G401 (cell line): ENCODE measurements around the gene ILF3. TPM values are rescaled to one million over a fixed set of nuclear protein-coding genes. Genes with fewer than 3 reads are reported as not detected.

ENCODE experiments used
- DNase-seq: peaks from one replicate; pipeline ENCODE4 v3.0.0-alpha.2; 2015; ENCODE audit warnings: low spot score
- in situ Hi-C: cut with HindIII; loops from 2 replicates; pipeline ENCODE4 v1.10.0; 2016; ENCODE audit warnings: low sequenced_read_pairs, mixed read lengths
- total RNA-seq: library from RNA; depleted of rRNA; stranded (reverse); fragments of >200 nt; shearing (Covaris generic); gene quantifications from 2 replicates; pipeline ENCODE4 v1.2.3, GENCODE V29; 2014; rRNA removed

Gene ILF3
- total RNA-seq, result 363 and 464 TPM in 2 replicates

DNA sequence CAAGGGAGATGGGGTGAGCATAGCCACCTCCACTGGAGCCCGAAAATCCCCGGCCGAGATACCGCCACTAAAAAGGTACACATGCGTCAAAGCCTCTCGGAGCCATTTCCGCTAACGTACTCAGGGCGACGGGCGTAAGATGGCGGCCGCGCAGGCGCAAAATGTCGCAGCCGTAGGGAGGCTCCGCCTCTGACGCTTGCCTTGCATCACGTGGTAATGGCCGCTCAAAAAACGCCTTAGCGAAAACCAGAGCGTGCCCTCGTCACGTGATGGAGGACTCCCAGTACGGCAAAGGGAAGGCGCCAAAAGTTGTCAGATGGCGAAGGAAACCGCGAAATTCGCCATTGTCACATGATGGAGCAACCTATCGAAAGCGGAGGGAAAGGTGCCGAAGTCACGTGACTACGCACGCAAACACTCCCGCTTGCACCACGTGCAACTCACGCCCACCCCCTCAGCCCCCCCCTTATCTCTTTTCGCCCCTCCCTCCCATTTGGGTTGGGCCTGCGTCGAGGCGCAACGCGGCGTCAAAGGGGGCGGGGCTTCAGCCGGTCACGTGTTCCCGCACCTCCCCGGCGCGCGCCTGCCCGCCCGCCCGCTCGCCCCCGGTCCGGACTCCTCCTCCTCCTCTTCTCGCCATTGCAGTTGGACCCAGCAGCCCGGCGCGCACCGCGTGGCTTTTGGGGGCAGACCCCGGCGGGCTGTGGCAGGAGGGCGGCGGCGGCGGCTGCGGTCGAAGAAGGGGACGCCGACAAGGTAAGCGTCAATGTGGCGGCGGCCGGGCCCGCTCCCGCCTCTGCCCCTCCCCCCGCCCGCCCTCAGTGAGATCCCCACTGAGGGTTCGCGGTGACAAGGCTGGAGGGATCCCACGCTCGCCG lies at the start of gene ILF3:
Gene ILF3 (plus strand): TSS at position 615 of the 878 bp plus-strand sequence. CDS start 16,260 bp downstream, outside the sequence.
- in situ Hi-C loops, result no loop called here
- peak; percentile 100 for DNase-seq

DNA sequence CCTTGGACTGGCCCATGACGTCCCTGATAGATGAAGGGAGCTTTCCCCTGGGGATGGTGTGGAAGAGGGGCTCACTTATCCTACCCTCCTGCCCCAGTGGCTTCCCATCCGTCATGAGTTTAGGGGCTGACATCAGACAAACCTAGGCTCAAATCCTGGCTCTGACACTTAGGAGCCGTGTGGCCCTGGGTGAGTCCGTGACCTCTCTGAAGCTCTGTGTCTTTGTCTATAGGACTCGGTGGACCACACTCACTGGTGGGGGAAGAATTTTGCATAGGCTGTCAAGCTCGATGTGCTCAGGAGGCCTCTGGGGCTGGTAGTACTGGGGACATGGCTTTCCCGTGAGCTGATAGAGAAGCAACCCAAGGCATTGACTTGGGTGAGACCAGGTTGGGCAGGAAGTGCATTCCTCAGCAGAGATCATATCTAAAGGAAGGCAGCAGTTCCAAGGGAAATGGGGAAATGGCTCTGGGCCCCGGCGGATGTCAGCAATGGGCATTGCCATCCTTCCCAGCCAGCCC lies 49.6 kb upstream of the ILF3 start:
- in situ Hi-C loops, result no loop called here

DNA sequence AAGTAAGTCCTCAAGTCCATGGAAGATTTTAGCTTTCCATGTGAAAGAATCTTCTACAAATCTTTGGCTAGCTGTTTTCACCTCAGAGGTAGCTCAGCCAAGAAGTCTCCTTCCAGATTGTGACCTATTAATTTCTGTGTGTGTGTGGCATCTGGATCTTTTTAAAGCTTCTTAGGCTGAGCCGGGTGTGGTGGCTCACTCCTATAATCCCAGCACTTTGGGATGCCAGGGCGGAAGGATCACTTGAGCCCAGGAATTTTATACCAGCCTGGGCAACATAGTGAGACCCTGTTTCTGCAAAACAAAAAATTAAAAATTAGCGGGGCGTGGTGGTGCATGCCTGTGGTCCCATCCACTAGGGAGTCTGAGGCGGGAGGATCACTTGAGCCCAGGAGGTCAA lies 42.2 kb upstream of the ILF3 start:
- peak; percentile 26 for DNase-seq
- in situ Hi-C loops, result no loop called here

More for the DNA sequence above, 49.6 kb upstream of the ILF3 start:
- no peak for DNase-seq

DNA sequence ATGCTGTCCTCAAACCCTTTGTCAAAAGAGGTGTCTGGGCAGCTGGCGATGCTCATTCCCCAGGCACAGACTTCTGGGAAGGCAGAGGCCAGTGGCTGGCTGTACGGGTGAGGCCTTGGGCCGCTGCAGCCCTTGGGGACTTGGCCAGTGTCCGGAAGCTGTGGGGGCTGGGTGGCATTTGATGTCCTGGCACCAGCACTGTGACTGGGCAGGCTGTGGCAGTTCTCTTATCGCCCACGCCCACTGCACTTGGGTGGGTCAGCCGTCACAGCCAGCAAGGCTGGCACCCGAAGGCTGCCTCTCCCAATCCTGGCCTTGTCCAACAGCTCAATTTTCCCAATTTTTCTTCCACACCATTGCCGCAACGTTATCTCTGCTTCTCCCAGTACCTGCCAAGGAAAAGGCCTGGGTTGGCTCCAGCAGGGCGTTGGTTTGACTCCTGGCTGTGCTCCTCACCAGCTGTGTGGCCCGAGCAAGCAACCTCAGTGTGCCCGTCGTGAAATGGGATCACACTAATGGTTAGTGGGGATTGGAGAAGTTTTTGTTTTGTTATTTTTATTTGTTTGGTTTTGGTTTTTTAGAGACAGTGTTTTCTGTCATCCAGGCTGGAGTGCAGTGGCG lies 41.5 kb upstream of the ILF3 start:
- in situ Hi-C loops, result no loop called here
- DNase-seq, result peak; percentile 17

DNA sequence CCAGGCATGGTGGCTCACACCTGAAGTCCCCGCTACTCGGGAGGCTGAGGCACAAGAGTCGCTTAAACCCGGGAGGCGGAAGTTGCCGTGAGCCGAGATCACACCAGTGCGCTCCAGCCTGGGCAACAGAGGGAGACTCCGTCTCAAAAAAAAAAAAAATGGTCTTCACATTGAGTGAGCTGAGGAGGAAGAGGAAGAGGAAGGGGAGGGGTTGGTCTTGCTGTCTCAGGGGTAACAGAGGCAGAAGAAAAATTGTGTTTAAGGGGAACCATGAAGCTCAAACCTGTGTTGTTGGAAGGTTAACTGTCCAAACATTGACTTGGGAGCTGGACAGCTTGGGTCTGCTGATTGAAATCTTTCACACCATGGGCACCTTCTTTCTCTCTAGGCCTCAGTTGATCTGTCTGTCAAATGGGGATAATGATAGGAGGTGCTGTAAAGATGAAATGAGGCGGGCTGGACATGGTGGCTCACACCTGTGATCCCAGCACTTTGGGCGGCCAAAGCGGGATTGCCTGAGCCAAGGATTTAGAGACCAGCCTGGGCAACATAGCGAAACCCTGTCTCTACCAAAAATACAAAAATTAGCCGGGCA lies 38.6 kb upstream of the ILF3 start:
- in situ Hi-C loops, result no loop called here
- no peak for DNase-seq

DNA sequence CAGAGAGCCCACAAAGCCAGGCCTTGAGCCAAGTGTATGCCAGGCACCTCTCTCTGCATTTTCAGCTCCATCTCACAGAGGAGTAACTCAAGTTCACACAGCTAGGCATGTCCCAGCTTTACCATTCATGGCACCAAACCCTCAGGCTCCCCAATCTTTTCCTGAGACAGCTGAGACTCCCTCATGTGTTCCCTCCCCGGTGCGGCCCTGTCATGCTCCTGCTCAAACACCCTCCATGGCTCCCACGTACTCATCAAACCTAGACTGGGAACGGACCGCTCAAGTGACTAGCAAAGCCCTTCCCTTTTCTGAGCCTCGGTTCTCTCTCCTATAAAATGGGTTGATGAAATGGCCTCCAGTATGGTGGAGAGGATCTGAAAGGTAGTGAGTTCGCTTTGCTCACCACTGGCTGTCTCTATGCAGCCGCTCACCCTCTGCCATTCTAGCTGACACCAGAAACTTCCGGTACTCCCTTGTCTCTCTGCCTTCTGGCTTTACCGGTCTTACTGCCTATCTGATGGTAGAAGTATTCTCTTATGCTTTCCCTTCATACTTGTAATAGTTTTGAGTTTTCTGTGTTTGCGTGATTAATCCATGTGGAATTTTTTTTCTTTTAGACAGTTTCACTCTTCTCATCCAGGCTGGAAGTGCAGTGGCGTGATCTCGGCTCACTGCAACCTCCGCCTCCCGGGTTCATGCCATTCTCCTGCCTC lies 36.6 kb upstream of the ILF3 start:
- DNase-seq, result no peak
- in situ Hi-C loops, result no loop called here

DNA sequence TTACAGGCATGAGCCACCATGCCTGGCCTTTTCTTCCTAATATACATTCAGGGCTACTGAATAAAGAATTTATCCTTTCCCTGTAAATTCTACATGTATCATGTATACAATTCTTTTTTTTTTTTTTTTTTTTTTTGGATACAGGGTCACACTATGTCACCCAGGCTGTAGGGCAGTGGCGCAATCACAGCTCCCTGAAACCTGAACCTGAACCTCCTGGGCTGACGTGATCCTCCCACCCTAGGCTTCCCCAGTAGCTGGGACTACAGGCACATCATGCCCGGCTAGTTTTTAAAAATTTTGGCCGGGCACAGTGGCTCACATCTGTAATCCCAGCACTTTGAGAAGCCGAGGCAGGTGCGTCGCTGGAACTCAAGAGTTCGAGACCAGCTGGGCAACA lies 35.3 kb upstream of the ILF3 start:
- DNase-seq, result no peak
- in situ Hi-C loops, result no loop called here

GRCh38 chr19:10620786-10621185 lies 33.4 kb upstream of the ILF3 start:
- no peak for DNase-seq
- in situ Hi-C loops, result no loop called here

DNA sequence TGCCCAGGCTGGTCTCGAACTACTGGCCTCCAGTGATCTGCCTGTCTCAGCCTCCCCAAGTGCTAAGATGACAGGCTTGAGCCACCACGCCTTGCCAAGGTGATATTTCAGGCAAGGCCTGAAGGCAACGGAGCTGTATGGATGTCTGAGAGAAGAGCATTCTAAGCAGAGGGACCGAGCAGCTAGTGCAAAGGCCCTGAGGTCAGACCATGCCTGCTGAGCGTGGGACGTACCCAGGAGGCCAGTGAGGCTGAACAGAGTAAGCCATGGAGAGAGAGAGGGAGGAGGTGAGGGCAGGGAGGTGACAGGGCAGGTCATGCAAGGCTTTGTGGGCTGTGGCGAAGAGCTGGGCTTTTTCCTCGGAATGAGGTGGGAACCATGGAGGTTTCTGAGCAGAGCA lies 32.2 kb upstream of the ILF3 start:
- in situ Hi-C loops, result no loop called here
- DNase-seq, result no peak

DNA sequence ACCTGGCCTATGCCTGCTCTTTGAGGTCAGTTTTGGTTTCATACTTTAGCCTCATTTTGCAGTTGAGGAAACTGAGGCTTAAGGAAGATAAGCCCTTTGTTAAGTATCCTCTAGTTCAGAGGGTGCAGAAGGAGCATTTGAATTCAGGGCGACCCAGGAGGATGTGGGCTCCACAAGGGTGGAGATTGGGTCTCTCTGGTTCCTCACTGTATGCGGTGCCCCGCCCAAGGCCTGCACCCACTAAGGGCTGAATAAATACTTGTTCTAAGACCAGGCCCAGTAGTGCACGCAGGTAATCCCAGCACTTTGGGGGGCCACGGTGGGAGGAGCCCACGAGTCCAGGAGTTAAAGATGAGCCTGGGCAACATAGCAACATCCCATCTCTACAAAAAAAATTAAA lies 29.6 kb upstream of the ILF3 start:
- DNase-seq, result no peak
- in situ Hi-C loops, result no loop called here

DNA sequence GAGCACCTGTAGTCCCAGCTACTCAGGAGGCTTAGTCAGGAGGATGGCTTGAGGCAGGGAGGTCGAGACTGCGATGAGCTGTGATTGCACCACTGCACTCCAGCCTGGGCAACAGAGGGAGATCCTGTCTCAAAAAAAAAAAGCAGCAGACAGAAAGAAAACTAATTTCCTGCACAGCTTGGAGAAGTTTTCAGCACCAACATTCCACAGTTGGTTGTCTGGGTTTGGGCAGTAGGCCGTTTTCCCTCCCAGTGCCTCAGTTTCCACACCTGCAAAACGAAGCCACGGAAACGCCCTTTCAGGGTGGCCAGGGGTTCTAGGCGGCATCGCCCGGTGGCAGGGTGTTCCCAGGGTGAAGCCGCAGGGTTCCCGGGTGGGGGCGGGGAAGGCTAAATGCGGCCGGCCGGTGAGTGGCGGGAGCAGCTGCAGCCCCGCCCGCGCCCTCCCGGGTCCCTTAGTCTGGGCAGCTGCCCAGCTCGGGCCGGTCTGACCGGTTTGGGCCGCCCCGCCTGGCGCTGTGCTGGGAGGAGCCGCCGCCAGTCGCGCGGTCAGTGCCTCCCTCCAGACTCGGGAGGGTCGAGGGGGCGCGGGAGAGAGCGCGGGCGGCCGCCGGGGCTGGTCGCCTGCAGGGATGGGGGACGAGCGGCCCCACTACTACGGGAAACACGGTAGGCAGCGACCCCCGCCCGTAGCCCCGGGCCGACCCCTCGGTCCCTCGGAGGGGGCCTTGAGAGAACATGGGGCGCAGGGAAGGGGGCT lies 29.0 kb upstream of the ILF3 start, which contains the start of gene SLC44A2:
Gene SLC44A2 (plus strand): TSS at position 551 of the 759 bp plus-strand sequence. CDS start 81 bp downstream, at position 632.
- in situ Hi-C loops, result no loop called here
- DNase-seq, result peak; percentile 53

DNA sequence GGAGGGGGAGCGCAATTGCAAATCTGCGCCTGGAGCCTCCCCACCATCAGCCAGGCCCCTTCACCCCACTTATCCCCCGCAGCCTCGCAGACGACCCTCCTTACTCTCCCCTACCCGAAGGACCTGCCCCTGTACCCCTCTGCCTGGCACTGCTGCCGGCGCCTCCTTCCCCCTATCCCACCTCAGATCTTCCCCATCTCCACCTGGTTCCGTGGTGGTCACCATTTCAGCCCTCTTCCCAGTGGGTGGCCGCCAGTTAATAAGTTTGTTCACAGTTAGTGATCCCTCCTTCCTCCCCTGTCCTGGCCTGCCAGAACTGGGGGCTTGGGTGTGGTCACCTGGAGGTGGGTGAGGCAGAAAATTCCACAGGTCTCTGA lies 28.4 kb upstream of the ILF3 start:
- in situ Hi-C loops, result no loop called here
- no peak for DNase-seq

DNA sequence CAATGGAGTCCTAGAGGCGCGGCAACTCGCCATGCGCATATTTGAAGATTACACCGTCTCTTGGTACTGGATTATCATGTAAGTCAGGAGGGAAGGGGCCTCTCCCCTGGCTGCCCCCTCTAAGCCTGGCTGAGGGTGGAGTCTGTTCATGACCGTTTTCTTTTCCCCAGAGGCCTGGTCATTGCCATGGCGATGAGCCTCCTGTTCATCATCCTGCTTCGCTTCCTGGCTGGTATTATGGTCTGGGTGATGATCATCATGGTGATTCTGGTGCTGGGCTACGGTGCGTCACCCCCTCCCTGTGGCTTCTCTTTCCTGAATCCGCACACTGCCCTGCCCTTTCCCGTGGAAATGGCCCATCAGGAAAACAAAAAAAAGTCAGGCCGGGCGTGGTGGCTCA lies 22.3 kb upstream of the ILF3 start:
- DNase-seq, result no peak
- in situ Hi-C loops, result no loop called here

GRCh38 chr19:10634430-10634829 lies 19.7 kb upstream of the ILF3 start:
- no peak for DNase-seq
- in situ Hi-C loops, result no loop called here

GRCh38 chr19:10634963-10635362 lies 19.2 kb upstream of the ILF3 start:
- no peak for DNase-seq
- in situ Hi-C loops, result no loop called here

GRCh38 chr19:10636304-10636972 lies 17.7 kb upstream of the ILF3 start:
- in situ Hi-C loops, result no loop called here
- no peak for DNase-seq

GRCh38 chr19:10637894-10638293 lies 16.3 kb upstream of the ILF3 start:
- DNase-seq, result no peak
- in situ Hi-C loops, result no loop called here

GRCh38 chr19:10639836-10640235 lies 14.3 kb upstream of the ILF3 start:
- DNase-seq, result no peak
- in situ Hi-C loops, result no loop called here
